ENCODE data around the gene SSX4B.
"Not testable (repeated sequence)": the region's sequence is repeated elsewhere in the genome, so short reads cannot be mapped to it uniquely, and the experiment has no call there.

The SSX4B gene

GRCh38 chrX:48411860-48412259, at the start of gene SSX4B:
TSS of gene SSX4B (minus strand) at chrX:48411960. CDS start at chrX:48411372, 588 bp downstream.
- DNase-seq (ENCODE audit: low spot score) = not testable (repeated sequence)

- DNase-seq (ENCODE audit: low spot score) = no peak
Observed at GRCh38 chrX:48460606-48461005, 48.8 kb upstream of the SSX4B start.

GRCh38 chrX:48460031-48460430, 48.3 kb upstream of the SSX4B start:
- no peak for DNase-seq (ENCODE audit: low spot score)

GRCh38 chrX:48459483-48459882, 47.7 kb upstream of the SSX4B start:
- DNase-seq (ENCODE audit: low spot score) = no peak

GRCh38 chrX:48458711-48459110, 47.0 kb upstream of the SSX4B start:
- no peak for DNase-seq (ENCODE audit: low spot score)

GRCh38 chrX:48456628-48457331, 45.0 kb upstream of the SSX4B start:
- DNase-seq (ENCODE audit: low spot score) = no peak

- no peak for DNase-seq (ENCODE audit: low spot score)
Observed at GRCh38 chrX:48451708-48452107, 39.9 kb upstream of the SSX4B start.

- DNase-seq (ENCODE audit: low spot score) = no peak
Observed at GRCh38 chrX:48450076-48450475, 38.3 kb upstream of the SSX4B start.

GRCh38 chrX:48447201-48447600, 35.4 kb upstream of the SSX4B start:
- DNase-seq (ENCODE audit: low spot score) = not testable (repeated sequence)

- DNase-seq (ENCODE audit: low spot score) = not testable (repeated sequence)
Observed at GRCh38 chrX:48433713-48434112, 22.0 kb upstream of the SSX4B start.

- DNase-seq (ENCODE audit: low spot score) = not testable (repeated sequence)
Observed at GRCh38 chrX:48430166-48430565, 18.4 kb upstream of the SSX4B start.

GRCh38 chrX:48429606-48430005, 17.8 kb upstream of the SSX4B start:
- not testable (repeated sequence) for DNase-seq (ENCODE audit: low spot score)

GRCh38 chrX:48427027-48427716, 15.4 kb upstream of the SSX4B start:
- not testable (repeated sequence) for DNase-seq (ENCODE audit: low spot score)

- DNase-seq (ENCODE audit: low spot score) = not testable (repeated sequence)
Observed at GRCh38 chrX:48397825-48398224, 13.9 kb downstream of the SSX4B start.

GRCh38 chrX:48396931-48397330, 14.8 kb downstream of the SSX4B start:
- not testable (repeated sequence) for DNase-seq (ENCODE audit: low spot score)

GRCh38 chrX:48383239-48383638, 28.5 kb downstream of the SSX4B start, which contains the start of gene SSX4:
TSS of gene SSX4 (plus strand) at chrX:48383539. CDS start at chrX:48384054, 515 bp downstream.
- DNase-seq (ENCODE audit: low spot score) = not testable (repeated sequence)

- not testable (repeated sequence) for DNase-seq (ENCODE audit: low spot score)
Observed at GRCh38 chrX:48370408-48370807, 41.4 kb downstream of the SSX4B start.

GRCh38 chrX:48367717-48368408, 43.9 kb downstream of the SSX4B start:
- not testable (repeated sequence) for DNase-seq (ENCODE audit: low spot score)

GRCh38 chrX:48359281-48359680, 52.5 kb downstream of the SSX4B start:
- not testable (repeated sequence) for DNase-seq (ENCODE audit: low spot score)

GRCh38 chrX:48357681-48358080, 54.1 kb downstream of the SSX4B start:
- DNase-seq (ENCODE audit: low spot score) = no peak

GRCh38 chrX:48356315-48357094, 55.3 kb downstream of the SSX4B start, which contains the start of gene SSX3:
TSS of gene SSX3 (minus strand) at chrX:48356703. CDS start at chrX:48355249, 1,454 bp downstream.
- DNase-seq (ENCODE audit: low spot score) = not testable (repeated sequence)
